ENCODE data around the gene GPR82.
A peak's percentile ranks its signal among the peaks of the same experiment; 100 is the strongest.
"Not testable (repeated sequence)": the region's sequence is repeated elsewhere in the genome, so short reads cannot be mapped to it uniquely, and the experiment has no call there.

Gene GPR82, protein sequence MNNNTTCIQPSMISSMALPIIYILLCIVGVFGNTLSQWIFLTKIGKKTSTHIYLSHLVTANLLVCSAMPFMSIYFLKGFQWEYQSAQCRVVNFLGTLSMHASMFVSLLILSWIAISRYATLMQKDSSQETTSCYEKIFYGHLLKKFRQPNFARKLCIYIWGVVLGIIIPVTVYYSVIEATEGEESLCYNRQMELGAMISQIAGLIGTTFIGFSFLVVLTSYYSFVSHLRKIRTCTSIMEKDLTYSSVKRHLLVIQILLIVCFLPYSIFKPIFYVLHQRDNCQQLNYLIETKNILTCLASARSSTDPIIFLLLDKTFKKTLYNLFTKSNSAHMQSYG

DNA sequence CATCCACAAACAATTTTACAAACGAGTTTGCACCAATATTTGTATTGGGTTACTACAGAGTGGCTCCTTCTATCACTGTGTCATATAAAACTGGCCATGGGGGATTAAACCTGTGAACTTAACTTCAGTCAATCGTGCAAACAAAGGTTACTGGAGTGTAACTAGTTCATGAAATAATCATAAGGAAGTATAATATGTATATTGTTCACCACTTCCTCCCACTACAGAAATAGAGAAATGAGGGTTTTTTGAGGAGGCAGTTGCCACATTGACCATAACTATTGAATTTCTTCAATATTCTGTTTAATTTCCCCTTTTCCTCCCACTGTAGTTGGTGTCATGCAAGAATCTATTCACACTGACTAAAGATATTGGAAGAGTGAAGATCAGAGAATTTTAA is at the start of gene GPR82:
Gene GPR82, plus strand, starts transcription at position 356 of the 400 bp plus-strand sequence. CDS start 2,846 bp downstream, outside the sequence.
- no peak for DNase-seq (ENCODE audit: low read depth)

DNA sequence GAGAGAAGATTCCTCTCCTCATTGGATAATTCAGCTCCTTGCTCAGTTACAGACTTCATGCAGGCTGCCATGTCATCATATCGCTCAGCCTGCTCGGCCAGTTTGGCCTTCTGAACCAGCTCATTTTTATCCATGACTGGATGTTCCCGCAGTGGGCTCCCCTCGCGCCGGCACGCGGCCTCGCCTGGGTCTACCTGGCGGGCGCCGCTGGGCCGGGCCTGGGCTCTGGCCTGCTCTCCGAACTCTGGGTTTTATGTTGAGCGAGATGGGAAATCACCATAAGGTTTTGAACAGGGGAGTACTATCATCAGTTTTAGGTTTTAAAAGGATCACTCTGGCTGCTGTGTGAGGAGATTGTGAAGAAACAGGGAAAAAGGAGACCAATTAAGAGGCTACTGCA is 47.6 kb upstream of the GPR82 start:
- not testable (repeated sequence) for DNase-seq (ENCODE audit: low read depth)

DNA sequence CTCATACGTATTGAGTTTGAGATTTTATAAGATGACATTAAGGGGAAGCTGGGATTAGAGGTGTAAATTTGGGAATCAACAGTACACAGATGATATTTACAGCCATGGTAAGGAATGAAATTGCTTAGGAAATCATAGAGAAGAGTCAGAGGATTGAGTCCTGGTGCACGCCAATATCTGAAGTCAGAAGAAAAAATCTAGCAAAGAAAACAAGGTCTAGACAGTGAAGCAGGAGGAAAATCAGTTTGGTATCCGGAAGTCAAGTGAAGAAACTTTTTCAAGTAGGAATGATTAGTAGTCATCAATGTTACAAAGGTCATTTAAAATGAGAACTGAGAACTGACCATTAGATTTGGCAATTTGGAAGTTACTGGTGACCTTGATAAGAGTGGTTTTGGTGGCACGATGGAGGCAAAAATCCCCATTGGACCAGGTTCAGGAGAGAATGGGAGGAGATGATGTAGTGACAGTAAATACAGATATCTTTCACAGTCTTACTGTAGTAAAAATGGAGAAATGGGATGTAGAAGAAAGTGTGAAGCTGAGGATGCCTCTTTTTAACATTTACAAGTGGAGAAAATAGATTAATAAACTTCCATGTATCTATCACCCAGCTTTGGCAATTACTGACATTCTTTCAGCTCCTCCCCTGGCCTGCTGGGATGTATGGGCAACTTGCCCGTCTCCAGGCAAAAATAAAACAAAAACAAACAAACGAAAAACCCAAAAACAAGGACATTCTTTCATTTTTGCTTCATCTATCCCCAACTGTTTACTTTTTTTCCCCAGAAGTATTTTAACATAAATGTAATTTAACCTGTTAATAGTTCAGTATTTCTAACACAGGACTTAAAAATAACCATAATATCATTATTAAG is 46.6 kb upstream of the GPR82 start:
- no peak for DNase-seq (ENCODE audit: low read depth)

DNA sequence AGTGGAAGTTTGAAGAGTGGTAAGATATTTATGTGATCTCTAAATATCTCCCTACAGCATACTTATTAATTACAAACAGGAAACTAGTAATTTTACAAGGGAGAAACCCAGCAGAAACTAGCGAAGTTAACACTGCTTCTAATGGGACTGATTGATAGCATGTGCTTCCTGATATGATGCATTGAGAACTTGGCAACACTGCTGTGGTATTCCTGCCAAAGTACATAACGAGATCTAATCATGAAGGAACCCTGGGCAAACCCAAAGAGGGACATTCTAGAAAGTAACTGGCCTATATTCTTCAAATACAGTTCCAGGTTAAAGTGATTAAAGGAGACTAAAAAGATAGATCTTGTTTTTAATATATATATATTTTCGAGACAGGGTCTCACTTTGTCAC is 39.8 kb upstream of the GPR82 start:
- DNase-seq (ENCODE audit: low read depth), result no peak

DNA sequence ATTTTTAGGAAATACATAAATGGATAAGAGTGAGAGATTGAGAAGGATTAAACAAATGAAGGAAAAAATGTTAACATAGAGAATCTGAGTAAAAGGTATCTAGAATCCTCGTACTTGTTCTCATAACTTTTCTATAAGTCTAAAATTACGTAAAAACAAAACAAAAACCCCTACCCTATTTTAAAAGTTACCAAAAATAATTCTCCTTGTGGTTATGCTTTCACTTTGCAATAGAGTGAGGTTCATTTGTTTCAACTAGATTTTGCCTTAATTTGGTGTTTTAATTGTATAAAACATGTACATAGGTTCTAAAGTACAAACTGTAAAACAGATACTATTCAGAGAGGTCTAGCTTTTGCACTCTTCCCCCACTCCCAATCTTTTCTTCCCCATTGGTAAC is 39.0 kb upstream of the GPR82 start:
- DNase-seq (ENCODE audit: low read depth), result no peak

DNA sequence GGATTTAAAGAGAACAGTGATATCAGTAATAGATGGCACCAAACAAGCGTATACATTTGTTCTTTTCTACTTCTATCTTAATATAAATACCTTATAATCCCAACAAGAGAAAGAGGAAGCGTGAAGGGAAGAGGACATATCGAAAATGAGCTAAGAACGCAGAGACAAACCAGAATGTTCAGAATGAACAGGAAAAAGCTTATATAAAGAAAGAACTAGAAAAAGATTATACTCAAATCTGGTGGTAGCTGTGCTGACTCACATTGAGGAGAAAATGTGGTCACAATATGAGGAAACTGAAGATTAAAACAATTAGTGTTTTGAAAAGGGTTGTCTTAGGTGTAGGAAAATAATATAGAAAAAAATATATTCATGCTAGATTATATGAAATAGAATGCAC is 37.2 kb upstream of the GPR82 start:
- DNase-seq (ENCODE audit: low read depth), result no peak

DNA sequence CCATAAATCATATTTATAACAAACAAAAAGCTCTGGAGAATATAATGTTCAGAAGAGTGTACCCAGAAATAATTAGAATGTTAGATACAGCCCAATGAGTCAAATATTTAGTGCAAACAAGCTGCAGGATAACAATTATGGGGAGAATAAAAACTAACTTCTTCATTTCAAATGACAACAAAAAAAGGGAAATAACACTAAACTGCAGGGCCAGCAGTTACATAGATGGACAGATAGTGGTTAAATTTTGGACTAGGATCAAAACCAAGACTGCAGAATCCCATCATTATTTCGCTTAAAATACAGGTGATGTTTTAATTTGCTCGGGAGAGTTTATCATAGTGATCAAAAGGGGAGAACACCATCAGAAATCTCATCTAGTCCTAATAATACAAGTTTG is 35.8 kb upstream of the GPR82 start:
- DNase-seq (ENCODE audit: low read depth), result no peak

DNA sequence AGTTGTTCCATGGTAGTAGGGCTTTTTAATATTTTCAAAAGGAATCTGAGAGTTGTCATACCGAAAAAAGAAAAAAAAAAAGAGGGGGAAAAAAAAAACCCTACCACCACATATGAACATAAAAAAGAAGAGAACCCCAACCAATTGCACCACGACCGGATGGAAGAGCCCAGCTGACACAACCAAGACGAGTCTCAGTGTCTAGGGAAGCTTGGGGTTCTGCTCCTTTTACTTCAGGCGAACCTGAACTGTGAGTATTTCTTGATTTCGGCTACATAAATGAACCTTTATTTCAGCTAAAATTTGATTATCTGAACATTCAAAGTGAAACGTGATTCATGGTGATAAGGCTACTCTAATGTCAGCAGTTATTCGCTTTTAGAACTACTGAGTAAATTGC is 35.1 kb upstream of the GPR82 start, which contains the start of gene GPR34:
Gene GPR34, plus strand, starts transcription at position 139 of the 400 bp plus-strand sequence. CDS start 6,661 bp downstream, outside the sequence.
- DNase-seq (ENCODE audit: low read depth), result no peak

DNA sequence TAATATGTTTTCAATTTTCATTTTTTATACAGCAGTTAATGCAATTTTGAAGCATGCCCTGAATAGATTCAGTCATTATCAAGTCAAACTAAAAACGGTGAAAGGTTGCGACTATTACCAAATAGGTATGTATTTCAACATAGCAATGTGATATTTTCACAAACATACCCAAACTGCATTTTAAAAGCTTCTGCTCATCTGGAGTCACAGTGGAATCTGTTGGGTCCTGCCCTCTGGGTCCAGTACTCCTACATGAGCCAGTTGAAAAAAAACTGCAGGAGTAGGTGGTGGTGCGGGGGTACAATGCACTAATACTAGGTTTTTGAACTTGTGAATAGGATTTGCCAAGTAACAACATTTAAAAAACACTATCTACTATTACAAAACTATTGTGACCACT is 34.3 kb upstream of the GPR82 start:
- no peak for DNase-seq (ENCODE audit: low read depth)

DNA sequence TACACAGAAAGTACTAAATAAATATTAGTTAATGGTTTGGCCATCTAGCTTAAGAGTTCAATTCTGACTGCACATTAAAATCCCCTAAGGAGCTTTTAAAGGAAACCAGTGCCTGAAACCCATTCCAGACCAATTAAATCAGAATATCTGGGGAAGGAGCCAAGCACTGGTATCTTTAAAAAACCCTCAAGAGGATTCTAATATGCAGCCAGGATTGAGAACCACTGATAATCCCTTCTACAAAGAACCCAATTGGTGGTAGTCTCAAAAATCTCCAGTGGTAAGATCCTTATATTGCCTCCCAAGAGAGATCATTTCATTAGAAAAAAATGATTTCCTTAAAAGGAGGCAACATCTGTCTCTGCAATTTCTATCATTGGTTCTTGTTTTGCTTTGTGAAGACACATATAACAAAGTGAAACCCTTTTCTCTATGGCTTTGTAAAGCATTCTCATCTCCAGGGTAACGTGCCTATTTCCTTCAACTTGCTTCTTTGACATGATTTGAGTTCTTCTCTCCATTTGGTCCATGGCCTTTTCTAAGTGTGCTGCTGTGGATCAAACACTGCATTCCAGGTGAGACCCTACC is 31.7 kb upstream of the GPR82 start:
- peak; percentile 68 for DNase-seq (ENCODE audit: low read depth)

DNA sequence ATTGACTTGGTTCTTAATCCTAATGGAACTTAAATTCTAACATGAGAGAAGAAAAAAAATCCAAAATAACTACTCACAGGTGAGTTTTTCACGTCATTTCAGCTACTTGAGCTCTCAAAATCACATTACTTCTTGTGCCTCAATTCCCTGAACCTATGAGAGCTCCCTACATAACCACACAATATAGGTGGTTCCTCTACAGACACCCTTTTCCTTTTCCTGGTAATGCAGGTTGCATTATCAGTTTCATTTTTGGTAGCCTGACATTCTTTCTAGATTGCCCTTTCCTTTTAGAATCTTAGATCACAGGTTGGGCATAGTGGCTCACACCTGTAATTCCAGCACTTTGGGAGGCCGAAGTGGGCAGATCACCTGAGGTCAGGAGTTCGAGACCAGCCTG is 31.0 kb upstream of the GPR82 start:
- no peak for DNase-seq (ENCODE audit: low read depth)

DNA sequence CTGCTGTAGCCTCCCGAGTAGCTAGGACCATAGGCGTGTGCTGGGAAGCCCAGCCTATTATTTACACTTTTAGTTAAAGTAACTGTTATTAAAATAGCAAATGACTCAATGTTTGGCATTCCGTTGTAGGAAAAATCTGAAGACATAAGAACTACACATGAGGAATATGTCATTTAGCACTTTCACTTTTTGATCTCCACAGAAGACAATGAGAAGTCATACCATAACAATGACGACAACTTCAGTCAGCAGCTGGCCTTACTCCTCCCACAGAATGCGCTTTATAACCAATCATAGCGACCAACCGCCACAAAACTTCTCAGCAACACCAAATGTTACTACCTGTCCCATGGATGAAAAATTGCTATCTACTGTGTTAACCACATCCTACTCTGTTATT is 28.6 kb upstream of the GPR82 start:
- DNase-seq (ENCODE audit: low read depth), result no peak

DNA sequence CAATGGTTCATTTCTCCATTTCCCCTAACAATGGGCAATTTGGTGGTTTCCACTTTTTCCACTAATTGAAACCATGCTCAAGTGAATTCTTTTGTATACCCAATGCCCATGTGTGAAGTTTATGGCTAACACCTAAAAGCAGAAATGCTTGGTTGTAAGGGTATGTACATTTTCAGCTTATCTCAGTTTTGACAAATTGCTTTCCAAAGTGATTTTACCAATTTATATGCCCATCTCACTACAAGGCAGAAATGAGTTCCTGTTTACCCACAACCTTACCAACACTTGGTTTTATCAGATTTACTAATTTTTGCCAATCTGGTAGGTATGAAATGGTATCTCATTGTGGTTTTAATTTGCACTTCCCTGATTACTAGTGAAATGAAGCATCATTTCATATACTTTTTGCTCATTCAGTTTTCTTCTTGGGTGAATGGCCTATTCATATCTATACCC is 20.4 kb upstream of the GPR82 start:
- no peak for DNase-seq (ENCODE audit: low read depth)

DNA sequence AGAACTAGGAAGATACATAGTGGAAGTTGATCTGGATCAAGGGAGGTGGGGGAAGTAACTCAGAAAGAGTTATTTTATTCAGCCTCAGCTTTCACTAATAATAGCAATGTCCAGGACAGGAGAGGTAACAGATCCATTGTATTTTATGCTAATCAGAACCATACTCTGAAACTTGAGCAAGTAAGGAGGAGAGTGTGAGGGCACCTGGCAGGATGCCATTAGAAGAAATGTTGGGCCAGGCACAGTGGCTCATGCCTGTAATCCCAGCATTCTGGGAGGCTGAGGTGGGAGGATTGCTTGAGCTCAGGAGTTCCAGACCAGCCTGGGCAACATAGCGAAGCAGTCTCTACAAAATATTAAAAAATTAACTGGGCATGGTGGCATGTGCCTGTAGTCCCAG is 18.9 kb upstream of the GPR82 start:
- no peak for DNase-seq (ENCODE audit: low read depth)

DNA sequence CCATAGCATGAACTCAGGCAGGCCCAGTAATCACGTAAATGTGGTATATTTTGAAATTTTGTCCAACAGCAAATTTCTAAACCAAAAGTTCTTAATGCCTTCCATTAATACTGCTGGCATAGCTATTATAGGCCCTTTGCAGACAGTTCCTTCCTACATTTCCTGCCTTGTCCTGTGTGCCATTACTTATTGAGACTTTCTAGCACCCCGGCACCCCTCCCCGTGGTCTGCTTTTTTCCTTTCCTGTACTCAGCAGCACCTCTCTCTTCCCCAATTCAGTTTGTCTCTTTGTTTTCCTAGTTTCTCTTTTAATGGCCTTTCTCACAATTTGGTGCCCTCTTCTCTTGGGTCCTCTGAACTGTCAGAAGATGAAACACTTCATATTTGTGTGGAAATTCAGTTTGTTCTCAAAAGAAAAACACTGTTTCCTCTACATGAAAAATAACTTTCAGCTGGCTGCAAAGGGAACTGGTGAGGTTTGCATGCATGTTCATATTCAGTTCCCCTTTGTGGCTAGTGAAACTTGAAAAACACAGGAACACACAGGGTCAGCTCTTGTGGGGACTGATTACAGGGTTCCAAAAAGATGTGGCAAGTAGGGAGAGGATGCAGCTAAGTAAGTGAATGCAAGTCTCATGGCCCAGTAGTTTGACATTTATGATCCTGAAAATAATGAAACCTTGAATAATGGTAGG is 18.2 kb upstream of the GPR82 start:
- no peak for DNase-seq (ENCODE audit: low read depth)

DNA sequence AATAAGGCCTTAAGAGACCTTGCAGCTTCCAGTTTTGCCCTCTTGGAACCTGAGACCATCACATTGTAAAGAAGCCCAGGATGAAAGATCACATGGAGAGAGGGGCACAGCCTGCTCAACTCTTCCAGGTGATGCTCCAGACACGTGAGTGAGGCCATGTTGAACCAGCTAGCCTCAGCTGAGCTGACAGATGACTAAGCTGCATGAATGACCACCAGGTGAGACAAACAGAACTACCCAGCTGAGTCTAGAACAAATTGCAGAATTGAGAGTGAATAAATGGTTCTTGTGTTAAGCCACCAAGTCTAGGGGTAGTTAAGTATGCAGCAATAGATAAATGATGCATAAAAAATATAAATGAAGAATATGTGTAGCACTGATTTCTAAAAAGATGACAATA is 16.8 kb upstream of the GPR82 start:
- DNase-seq (ENCODE audit: low read depth), result no peak

DNA sequence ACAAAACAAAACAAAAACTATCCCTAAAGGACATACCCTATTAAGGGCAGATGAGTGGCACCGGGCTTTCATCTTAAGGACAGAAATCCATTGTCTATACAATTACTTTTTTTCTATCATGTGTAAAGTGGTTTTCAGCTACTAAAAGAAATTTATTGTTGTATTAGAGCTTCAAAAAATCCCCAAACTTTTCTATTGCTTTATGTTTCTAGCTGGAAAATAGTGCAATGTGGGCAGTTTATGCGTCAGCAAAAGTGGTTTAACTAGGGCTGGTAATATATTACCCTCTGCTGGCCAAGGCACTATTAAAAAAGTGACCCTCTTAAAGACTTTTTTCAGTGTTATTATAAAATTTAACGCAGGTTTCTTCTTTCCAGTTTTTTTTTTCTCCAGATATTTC is 15.5 kb upstream of the GPR82 start:
- no peak for DNase-seq (ENCODE audit: low read depth)

DNA sequence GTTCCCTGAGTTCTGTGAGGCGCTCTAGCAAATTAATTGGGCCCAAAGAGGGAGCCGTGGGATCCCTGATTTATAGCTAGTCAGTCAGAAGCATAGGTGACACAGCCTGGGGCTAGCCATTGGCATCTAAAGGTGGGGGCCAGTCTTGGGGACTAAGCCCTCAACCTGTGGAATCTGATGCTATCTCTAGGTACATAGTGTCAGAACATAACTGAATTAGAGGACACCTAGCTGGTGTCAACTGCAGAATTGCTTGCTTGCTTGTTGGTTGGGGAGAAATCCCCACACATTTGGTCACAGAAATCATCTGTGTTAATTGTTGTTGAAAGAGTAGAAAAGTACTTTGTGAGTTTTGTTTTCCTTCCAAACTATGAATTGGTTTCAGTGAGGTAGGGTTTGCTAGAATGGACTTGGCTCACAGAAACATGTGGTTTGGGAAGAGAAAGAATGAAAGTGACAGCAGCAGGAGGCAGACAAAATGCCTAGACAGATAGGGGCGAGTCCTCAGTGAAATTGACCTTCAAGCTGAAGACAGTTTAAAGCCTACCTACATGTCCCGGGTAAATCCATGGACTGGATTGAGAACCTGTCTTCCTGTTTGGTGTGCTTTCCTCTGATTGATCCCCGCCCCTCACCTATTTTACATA is 12.8 kb upstream of the GPR82 start:
- DNase-seq (ENCODE audit: low read depth), result no peak

DNA sequence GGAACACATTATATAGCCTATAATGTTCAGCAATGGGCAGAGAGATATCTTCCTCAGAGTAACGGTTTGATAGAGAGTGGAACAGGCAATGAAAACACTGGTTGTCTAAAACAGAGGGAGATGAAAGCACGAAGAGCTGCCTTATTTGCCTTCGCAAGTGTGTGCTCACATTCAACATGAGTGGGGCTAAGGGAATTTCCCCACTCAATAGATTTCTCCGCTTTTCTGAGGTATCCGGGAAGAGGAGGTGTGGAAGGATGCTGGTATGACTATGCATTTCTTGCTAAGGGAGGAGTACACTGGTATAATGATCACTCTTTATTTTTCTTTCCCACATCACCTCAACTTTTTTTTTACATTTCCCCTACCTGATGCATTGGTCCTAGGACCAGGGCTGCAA is 7.8 kb upstream of the GPR82 start:
- DNase-seq (ENCODE audit: low read depth), result no peak

DNA sequence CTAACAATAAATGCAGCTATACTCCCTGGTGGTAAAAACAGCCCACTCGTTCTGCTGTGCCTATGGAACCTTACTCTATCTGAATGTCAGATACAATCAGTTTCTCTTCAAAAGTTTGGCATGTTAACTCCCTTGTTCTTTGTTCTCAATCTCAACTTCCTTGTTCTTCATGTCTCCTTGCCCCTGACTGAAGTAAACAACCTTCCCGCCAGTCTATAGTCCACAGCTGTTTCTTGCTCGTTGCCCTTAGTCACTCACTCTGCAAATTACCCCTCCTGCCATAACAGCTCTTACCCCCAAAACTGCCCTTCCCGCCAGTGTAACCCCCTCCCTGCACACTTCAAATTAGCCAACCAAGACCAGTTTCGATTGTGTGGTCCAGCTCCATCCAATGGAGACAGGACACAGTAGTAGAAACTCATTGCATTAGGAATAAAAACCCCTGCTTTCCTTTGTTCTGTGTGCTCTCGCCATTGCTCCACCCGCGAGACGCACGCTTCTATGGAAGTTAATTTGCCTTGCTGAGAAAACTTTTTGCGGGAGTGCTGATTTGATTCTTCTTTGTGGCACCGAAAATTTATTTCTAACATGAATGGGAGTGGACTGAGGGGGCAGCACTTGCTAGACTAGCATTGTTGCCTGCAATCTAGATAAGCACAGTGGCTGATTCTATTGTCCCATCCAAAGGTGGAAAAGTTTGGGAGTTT is 7.1 kb upstream of the GPR82 start:
- no peak for DNase-seq (ENCODE audit: low read depth)

All from GM04503 (cell line).